ENCODE data around the gene DCHS2.
A peak's percentile ranks its signal among the peaks of the same experiment; 100 is the strongest.

DCHS2 gene

DNA sequence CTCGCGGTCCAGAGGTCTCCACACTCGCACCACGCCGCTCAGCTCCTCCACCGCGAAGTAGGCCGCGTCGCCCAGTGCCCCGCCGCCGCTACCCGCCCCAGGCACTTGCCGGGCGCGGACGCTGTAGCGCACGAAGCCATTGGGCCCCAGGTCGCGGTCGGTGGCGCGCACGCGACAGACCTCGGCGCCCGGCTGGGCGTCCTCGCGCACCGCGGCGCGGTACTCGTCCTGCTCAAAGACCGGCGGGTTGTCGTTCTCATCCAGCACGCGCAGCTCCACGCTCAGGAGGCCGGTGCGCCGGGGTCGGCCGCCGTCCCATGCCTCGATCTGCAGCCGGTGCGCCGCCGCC lies 1.4 kb downstream of the DCHS2 start:
- peak in 1 of 2 donors; percentile 20 for DNase-seq

DNA sequence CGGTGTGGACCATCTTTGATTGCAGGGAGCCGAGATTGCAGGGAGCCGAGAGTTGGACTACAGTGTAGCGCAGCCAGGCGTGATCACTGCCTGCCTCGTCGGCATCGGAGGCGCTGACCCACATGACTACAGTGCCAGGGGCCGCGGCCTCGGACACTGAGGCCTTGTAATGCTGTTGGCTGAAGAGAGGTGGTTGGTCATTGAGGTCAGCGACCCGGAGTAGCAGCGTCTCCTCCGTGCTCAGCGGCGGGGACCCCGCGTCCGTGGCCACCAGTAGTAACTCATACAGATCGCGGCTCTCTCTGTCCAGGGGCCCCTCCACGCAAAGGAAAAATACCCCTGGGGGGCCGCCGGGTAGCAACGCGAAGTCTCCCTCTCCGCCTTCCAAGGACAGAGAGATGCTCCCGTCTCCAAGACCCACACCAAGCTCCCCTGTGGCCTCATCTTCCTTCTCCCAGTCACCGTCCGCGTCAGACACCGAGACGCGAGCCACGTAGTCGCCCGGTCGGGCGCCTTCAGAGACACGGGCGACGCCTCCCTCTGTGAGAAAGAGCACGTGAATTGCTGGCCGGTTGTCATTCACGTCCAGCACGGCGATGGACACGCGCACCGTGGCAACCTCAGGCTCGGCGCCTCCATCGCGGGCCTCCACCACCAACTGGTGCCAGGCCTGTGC lies 1.9 kb downstream of the DCHS2 start:
- DNase-seq: no peak

DNA sequence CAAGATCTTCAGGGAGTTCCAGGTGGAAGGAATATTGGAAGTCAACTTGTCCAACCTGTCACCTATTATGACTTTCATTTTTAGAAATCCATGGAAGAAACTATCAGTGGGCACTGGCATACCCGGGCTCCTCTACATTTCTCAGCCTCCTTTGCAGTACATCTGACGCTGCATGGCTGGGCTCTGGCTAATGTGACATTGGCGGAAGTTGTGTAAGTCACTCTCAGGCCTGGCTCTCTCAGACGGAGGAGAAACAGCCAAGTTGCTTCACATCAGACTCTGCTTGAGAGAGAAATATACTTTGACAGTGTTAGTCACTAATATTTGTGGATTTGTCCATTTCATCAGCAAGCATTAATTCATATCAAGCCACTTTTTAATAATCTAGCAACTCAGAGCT lies 4.5 kb downstream of the DCHS2 start:
- DNase-seq: no peak

DNA sequence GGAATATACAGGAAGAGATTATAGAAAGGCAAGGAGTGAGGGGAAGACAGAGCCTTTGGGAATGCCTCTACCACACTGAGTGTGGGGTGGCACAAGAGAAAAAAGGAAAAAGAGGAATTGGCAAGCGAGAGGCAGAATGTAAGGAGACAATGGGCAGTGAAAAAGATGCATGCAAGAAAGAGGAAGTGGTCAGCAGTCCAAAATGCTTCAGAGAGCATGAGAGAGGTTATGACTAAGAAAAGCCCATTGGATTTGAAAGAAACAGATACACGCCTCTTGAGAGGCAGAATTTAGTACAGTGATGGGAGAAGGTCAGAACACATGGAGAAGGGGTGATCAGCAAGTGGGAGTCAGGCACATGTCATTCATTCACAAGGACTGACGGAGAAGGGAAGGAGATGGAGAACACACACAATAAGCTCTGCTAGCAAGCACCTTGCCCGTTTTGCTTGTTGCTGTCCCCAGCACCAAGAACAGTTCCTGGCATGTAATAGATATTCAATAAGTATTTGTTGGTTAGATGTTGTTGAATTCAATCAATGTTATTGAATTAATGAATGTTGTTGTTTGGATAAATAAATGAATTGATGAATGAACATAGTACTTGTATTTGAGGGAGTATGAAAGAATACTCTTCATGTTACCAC lies 6.3 kb downstream of the DCHS2 start:
- DNase-seq: no peak

DNA sequence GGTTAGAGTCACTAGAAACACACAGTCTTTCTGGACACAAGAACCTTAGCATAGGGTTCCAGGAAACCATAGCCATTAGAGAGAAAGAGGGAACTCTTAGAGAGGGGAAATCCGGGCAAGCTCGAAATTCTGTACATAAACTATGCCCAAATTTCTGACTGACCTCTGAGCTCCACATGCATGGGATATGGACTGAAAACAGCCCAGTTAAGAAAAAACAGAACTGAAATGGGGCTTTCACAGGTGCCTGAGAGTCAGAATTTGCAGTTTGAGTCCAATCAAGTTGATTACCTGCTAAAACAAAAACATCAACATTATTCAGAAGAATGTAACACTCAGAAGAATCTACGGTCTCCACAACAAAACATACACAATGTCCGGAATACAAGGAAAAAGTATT lies 13.1 kb downstream of the DCHS2 start:
- DNase-seq: no peak

DNA sequence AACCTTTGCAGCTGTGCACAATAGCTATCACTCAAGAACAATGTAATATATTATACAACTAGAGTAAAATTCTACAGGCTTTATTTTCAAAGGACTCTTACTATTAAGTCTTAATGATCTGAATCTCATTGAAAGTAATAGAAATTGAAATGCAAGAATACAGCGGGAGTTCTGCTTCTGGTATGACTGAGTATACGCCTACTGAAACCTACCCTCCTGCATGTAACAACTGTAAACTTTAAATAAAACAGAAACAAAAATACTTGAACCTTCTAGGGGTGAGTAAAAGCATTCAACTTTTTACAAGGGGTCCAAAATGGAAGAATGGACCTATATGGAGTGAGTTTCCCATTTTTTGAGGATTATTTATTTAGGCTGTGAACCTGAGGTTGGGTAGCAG lies 13.5 kb downstream of the DCHS2 start:
- DNase-seq: no peak

DNA sequence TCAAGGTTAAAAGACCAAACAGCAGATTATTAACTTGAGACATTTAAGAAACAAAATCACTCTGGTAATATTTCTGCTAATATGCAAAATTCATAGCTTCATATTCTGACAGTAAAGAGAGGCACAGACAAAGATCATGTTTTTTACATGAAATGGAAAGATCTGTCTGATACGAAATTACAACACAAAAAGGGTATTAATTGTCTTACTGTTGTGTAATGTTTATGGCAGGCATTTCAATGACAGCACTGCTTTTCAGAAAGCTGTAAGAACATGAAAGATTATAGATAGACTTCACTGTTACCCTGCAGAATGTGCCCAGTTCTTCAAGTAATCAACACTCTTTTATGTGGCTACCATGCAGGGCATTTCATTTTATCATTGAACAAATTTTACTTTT lies 15.4 kb downstream of the DCHS2 start:
- DNase-seq: no peak

DNA sequence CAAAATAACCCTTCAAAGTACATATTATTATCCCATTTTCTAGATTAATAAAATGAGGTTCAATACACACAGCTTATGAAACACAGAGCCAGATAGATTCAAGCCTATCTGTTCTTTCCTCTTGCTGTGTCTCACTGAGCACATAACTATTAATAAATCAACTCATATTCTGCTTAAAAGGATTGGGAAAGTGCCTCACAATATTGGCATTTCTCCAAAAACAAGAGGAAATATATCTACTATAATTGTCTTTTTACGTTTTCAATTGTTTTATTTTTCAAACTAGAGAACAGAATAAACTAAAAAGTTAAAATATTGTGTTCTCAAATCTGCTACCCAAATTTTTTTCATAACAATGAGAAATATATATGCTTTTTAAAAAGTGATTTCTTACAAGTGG lies 15.8 kb downstream of the DCHS2 start:
- no peak for DNase-seq

DNA sequence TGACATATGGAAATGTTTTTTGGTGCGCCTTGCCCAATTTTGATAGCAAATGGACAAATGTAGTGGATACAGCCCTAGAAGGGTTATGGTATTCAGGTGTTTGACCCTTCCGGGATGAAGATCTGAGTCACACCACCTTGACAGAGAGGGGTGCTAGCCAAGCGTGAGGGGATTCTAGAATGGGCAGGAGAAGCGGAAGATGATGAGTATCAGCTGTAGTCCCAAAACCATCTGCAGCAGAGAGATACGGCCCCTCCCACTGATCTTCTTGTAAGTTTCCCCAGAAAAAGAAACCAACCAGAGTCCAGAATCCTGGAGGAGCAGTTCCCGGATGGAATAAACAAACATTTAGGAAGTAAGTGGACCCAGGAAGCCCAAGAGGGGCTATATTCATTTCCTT lies 18.1 kb downstream of the DCHS2 start:
- no peak for DNase-seq

DNA sequence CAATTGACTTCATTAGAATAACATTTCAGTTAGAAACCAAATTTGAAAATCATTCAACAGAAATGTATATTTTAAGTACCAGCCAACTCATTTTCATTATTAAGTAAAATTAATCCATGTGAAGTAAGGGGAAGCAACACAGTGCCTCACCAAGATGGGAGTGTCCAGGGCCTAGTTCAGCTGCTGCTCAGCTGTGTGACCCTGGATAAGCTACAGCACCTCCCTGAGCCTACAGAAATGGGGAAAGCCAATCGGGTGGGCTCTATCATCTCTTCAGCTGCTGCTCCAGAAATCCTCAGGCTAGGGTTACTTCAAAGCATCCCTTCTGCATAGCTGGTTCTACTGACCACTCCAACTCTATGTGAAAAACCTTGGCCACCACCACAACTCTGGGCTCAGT lies 18.7 kb downstream of the DCHS2 start:
- DNase-seq: no peak

DNA sequence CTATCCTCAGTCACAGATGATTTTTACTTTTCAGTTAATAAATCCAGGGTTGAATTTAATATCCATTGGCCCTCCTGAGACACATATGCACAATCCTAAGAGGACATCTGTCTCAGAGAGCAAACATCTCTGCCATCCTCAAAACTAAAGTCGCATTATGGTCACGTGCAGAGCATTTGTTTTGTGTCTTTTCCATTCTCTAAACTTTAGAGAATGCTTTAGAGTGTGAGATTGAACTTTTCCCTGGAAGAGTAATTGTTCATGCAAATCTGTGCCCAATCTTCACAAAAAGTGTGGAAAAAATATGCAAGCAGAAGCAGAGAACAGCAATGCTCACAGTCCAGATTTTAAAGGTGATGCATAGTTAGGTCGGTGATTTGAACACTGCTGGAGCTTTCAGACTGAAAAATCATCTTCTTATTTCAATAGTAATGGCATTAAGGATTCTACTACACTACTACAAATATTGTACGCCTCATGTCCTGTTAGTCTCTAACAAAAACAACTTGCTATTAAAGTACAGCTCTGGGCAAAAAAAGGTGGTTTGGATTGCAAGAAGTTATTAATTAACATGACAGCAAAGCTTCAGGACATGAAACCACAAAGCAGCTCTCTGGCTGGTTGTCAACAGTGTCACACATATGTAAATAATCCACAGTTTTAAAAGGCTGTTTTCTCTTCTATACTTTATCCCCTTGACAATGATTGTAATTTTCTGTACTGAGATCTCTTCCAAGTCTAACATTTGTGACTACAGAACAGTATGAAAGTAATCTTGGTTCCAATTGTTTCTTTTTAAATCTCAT lies 19.9 kb downstream of the DCHS2 start:
- no peak for DNase-seq

DNA sequence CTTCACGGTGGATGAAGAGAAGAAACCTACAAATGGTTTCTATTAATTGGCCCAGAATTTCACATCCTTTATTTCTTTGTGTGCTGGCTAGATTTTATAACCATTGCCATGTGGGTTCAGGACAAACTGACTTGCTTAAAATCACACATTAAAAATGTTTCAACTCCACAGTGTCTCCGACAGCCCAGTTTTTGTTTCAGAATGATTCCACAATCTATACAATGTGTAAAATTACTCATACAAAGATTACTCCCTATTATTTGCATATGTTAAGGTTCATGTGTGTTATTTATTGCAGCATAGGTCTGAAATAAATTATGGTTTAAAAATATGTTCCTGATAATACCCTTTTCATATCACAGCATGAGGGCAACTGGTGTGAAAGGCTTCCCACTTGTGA lies 20.6 kb downstream of the DCHS2 start:
- DNase-seq: no peak

DNA sequence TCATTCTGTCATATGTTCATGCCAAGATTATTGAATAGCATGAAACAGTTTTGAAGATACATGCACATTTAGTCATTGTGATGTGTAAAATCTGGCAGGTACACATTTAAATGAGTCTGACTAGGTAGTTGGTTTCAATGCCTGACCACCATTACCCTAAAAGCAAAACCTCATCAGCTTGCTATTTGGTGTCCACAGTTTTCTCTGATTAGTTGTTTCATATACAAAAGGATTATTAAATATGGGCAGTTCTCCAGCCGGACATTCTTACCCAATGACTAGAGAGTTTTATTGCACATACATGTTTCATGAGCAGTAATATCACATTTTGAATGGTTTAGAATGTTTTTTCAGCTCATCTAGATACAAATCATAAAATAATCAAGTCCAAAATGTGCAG lies 23.7 kb downstream of the DCHS2 start:
- no peak for DNase-seq

DNA sequence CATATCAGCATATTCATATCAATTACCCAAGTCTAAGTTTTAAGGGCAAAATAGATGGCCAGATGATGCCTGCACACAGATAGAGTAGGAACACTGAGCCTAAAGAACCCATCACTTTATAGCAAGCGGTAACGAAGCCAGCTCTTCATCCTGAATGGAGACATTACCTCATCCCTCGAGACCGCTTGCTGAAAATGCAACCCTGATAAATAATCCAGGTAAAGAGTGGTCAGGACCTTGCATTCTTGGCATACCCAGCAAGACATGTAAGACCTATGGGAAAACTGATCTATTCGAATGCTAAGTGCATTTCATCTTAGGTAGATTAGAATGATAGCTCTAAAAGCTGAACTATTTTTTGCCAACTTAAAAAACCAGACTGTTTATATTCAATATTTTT lies 25.3 kb downstream of the DCHS2 start:
- no peak for DNase-seq

DNA sequence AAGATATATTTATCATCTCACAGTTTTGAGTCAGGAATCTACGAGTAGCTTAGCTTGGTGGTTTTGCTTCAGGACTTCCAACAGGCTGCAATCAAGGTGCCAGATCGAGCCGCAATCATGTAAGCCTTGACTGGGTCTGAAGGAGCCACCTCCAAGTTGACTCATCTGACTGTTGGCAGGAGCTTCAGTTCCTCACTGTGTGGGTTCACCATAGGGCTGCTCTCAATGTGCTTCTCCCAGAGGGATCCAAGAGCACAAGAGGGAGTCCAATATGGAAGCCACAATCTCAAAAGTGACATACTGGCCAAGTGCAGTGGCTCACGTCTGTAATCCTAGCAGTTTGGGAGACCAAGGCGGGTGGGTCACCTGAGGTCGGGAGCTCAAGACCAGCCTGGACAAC lies 26.5 kb downstream of the DCHS2 start:
- DNase-seq: no peak

DNA sequence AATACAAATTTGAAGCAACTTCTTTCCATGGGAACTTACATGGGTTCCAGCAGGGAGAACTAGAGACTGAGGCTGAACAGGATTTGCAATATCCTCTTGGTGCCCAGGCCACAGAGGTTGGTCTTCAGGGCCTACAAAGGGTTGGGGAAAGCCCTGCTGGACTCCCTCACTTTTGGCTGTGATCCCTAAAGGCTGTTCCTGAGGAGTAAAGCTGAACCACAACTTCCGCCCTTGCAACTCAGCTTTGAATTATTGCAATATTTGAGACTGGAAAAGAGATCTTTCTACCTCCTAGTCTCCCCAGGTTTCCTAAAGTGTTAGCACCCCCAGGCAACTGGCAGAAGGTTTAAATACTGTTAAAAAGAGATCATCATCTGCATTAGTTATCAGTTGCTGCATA lies 26.9 kb downstream of the DCHS2 start:
- DNase-seq: no peak

DNA sequence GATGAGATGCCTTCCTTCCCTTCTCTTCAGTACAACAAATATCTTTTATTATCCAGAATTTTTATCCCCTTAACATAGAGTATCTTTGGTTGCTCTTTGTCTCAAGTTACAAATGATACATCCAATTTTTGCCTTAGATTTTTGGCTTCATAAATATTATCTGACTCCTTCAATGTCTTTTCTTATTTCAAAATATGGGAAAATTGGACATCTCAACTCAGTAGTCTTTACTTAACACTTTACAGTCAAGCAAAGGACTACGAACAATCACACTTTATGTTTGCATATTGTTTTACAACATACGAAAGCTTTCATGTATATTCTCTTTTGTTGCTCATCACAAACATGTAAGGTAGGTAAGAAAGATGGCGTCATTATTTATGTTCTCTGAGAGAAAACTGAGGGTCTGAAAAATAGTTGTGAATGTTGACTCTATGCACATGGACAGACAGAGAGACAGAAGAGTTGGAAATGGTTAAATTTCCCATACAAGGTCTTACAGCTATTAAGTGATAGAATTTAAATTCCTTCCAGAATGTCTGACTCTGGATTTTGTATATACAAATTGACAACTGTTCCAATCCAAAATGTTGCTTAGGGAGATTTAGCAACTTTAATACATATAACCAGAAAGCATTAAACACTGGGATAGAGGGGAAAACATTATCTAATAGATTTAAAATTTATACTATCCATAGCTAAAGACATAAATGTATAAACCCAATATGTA lies 29.4 kb downstream of the DCHS2 start:
- no peak for DNase-seq

DNA sequence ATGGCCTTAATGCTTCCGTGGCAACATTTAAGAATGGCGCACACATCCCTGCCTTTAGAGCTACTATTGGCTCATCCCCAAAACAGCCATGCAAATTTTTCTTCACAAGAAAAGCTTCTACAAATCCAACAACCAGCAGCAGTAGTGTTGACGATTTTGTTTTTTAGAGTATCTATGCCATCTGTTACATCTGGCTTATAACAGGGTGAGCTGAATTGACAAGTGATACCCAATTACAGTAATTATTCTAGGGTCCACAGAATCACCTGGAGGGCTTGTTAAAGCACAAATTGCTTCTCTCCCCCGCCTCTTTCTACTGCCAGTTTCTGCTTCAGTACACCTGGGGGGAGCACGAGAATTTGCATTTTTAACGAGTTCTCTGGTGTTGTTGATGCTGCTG lies 34.1 kb downstream of the DCHS2 start:
- DNase-seq: no peak

DNA sequence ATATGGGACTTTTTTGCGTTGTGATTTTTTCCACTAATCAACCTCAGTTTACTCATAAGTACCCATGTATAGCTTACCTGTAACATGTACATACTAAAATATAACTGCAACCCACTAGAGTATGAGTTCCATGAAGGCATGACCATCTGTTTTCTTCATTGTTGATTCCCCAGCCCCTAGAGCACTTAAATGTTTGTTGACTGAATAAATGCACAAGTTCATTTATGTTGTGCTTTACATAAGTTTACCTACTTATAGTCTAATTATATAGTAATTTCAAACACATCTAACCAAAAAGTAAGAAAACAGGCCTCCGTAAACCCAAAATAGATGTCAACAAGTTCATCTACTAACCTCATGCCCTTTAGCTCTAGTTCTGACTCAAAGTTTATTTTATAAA lies 34.7 kb downstream of the DCHS2 start:
- DNase-seq: no peak

DNA sequence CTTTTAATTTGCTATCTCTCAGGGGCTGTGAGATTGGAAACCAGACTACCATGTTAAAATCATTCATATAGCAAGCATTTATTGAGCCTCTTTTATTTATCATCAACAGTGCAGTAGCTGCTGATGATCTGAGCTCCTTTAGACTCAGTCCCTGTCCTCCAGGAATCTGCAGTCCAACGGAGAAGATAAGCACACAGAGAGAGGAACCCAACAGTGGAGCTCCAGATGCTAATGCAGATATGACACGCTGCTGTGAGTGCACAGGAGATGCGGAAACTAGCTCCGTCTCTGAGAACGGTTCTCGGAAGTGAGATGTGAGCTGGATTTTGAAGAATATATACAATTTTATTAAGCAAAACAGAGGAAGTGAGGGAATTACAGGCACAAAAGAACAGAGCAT lies 35.4 kb downstream of the DCHS2 start:
- DNase-seq: no peak

DNA sequence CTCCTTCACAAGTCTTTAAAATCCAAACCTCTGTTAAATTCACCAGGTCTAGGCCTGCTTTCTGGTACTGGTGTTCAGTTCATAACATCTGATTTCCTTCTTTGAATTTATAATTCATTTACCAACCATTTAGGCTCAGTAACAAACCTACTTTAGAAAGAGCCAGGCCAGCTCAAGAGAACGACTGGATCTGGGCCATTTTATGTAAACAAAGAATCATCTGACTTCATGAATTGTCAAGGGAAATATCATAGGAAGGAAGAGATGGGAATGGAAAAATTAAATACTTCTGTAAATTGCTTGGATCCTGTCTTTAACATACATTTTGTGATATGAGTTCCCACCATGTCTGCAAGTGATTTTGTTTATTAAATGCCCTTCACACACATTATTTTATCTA lies 36.5 kb downstream of the DCHS2 start:
- no peak for DNase-seq

DNA sequence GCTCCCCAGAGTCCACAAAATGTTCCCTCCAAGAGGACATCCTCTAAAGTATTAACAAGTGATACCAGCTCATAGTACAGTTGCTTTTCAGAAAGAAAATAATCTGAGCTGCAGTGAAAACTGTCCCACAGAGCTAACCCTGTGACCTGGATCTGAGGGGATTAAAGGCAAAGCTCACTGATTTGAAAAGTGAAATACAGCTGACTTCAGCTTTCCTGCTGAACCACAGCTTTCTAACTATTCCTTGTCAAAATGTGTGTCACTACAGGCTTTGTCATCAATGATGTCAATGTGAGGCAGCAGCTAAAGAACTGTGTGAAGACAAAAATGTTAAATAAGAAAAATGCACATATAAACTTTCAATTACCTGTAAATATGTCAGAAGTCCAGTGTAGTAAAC lies 36.9 kb downstream of the DCHS2 start:
- no peak for DNase-seq

DNA sequence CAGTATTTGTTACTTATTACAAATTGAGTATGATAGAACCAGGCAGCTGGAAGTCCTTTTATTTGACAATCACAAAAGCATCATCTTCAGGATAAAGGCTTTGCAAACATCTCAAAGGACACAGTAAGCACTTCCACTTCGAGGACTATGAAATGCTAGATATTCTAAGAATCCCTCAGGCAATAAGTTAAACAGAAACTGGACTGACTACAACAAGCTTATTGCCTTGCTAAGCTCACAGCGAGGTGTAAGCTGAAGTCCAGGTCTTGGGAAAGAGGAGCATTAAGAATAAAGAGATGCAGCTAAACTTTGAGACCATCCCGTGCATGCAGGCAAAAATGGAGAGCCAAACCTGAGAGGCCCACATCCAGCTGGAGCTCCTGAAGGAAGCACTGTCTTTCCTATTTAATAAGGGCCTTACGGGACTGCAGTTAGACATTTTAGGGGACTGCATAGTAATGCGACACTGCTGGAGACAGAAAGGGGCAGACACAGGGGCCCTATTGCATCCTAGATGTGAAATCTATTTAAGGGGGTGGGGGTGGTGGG lies 38.7 kb downstream of the DCHS2 start:
- DNase-seq: no peak

Data from stimulated activated CD4-positive, alpha-beta T cell treated with anti-CD3 and anti-CD28 coated beads, Interleukin-2, amount 100 ng/mL, for 24 hours (primary cell).